Psoas muscle (tissue), 8 donors: ENCODE results near the gene ACSBG1. TPM values are rescaled to one million over a fixed set of nuclear protein-coding genes. Genes with fewer than 3 reads are reported as not detected.

Source experiments
- ATAC-seq, 4 donors: fragments of 200-7000 bp; cut with Tn5 transposase; one replicate each; pipeline ENCODE4 v1.9.1; 2020; ENCODE audit warnings: moderate library complexity in 3 of 4, mild to moderate bottlenecking in 2 of 4
- DNase-seq, 2 donors: peaks; one replicate each; pipeline ENCODE4 v3.0.0-alpha.2; 2020
- H3K27ac ChIP-seq: fragments of 200-600 bp; one replicate; pipeline ENCODE4 v1.8.0; 2022
- H3K27me3 ChIP-seq, 3 donors: fragments of 200-600 bp in 1 of 3; one replicate each; pipeline versions ENCODE4 v1.6.1 to v1.8.0; 2013 to 2022; ENCODE audit warnings: low read length in 2 of 3, mild to moderate bottlenecking in 2 of 3, moderate library complexity in 1 of 3; ENCODE audit not compliant: insufficient read depth in 3 of 3
- H3K36me3 ChIP-seq, 2 donors: fragments of 200-600 bp in 1 of 2; one replicate each; pipeline versions ENCODE4 v1.6.1 to v1.8.0; 2013 to 2022; ENCODE audit warnings: low read depth in 1 of 2, mild to moderate bottlenecking in 1 of 2, moderate library complexity in 1 of 2; ENCODE audit not compliant: insufficient read depth in 1 of 2
- H3K4me1 ChIP-seq: fragments of 200-600 bp; one replicate; pipeline ENCODE4 v1.8.0; 2022
- H3K4me3 ChIP-seq: fragments of 200-600 bp; one replicate; pipeline ENCODE4 v1.8.0; 2022; ENCODE audit warnings: mild to moderate bottlenecking
- H3K9me3 ChIP-seq: fragments of 200-600 bp; one replicate; pipeline ENCODE4 v1.8.0; 2022
- CTCF ChIP-seq: fragments of 200-600 bp; IDR thresholded peaks from one replicate; pipeline ENCODE4 v1.8.0; 2022; ENCODE audit warnings: antibody characterized with exemption
- WGBS, 3 donors: extraction: QIAGEN DNeasy Blood & Tissue Kit; methylation state at CpG; one replicate each; pipeline versions ENCODE4 v1.1.6 to v1.1.7; 2013; 5-methylcytosine and 5-hydroxymethylcytosine counted together
- intact Hi-C, 2 donors: fragments of 100-400 bp; cut with DNase I; formaldehyde crosslinking; loops; one replicate each; pipeline versions ENCODE4 v1.11.0 to v1.14.2; 2022
- polyA plus RNA-seq, 3 donors: library from polyadenylated mRNA; stranded (reverse); fragments of 200-250 nt; gene quantifications; one replicate each; pipeline ENCODE4 v1.2.3, GENCODE V29; 2013
- total RNA-seq, 4 donors: library from RNA; stranded (reverse); fragmentation: NEBNext Ultra II Directional in 2 of 4; extraction: Animal tissue kit (Norgen Biotek cat#: 25700) in 2 of 4; gene quantifications; one replicate each; pipeline versions ENCODE4 v1.2.1 to v1.2.4, GENCODE V29; 2021 to 2023
- donor health status: healthy with polysubstance abuse.
- donor health status: DM: no; HTN: no; CAD: no; lungs with moderate emphysema.
- donor health status: Bipolar disorder and iron deficiency.
- donor health status: healthy.
- donor health status: DM: yes; HTN: yes; CAD: no.
- donor health status: DM: no; HTN: no; CAD: no.
- donor health status: DM: no; HTN: no; CAD: no.
- donor health status: DM: yes; HTN: yes; CAD: no.

The ACSBG1 gene
- total and polyA plus RNA-seq, 7 donors, result 0.12 to 0.64 (median 0.51) TPM; not detected in 3

- peaks cover 42% of the 10 kb centered on the region for H3K4me1 ChIP-seq
- whole genome bisulfite sequencing, 3 donors, result 35 to 46% (median 37%) methylated on average over 17 of the region's 17 CpGs
- no peak overlapping the region for H3K4me3 ChIP-seq
- intact Hi-C loops, result no loop called here
- no peaks in the 10 kb centered on the region for H3K27me3 ChIP-seq
- no peak for TF ChIP-seq CTCF
- peak; percentile 66 to 82 (median 76) for ATAC-seq
- H3K9me3 ChIP-seq, result no peaks in the 10 kb centered on the region
- peak overlapping the region; percentile 70 for H3K27ac ChIP-seq
- H3K36me3 ChIP-seq, result no peaks in the 10 kb centered on the region
- DNase-seq, result peak in 1 of 2 donors; percentile 74
Observed at GRCh38 chr15:78204351-78205309, 29.7 kb downstream of the ACSBG1 start.

- Histone ChIP-seq H3K27ac (peak overlapping the region; percentile 70), H3K4me1 (peaks cover 42% of the 10 kb centered on the region), H3K27me3 (no peaks in the 10 kb centered on the region), H3K9me3 (no peaks in the 10 kb centered on the region), H3K36me3 (no peaks in the 10 kb centered on the region), H3K4me3 (no peak overlapping the region)
- peak; percentile 29 to 65 (median 50) for ATAC-seq
- TF ChIP-seq CTCF, result no peak
- 49 to 63% (median 49%) methylated on average over 14 of the region's 14 CpGs for WGBS, 3 donors
- peak in 1 of 2 donors; percentile 73 for DNase-seq
- intact Hi-C loops, result no loop called here
Observed at GRCh38 chr15:78203346-78204225, 30.8 kb downstream of the ACSBG1 start.

DNA sequence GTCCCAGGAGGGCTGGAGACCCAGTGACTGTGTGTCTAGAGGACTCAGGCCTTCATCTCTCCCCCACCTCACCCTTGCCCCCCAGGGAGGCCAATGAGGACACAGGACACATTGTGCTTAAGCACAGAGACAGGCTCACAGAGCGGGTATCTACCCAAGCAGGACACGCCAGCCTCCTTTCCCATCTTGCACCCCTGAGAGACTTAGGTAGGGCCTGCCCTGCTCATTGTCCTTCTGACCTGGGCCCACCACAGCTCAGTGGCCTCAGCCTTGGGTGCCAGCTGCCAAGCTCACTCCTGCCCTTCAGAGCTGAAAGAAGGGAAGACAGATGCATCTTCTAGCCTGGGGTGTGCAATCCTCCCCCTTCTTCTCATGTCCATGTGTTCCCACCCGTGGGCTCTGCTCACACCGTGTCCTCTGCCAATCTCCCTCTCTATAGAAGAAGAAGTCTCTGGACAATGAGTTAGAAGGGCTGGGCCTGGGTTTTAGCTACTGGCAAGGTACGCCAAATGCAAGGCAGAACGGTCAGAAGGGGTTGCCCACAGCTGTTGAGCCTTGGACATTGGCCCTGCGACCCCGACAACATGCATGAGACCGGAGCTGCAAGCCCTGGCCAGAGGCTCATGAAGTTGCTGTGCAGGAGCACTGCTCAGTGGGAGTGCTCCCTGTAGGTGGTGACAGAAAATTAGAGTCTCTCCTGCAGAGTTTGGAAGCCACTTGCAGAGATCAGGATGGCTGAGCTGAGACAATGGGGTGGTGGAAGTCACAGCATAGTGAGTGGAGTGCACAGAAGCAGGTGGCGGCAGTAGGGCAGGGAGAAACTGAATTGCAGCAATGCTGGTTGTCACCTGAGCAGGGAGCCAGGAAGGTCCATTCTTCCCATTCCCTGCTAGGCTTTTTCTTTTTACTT is 32.8 kb downstream of the ACSBG1 start:
- peaks cover 39% of the 10 kb centered on the region for H3K4me1 ChIP-seq
- DNase-seq, result no peak
- no peaks in the 10 kb centered on the region for H3K27me3 ChIP-seq
- no peak for TF ChIP-seq CTCF
- intact Hi-C loops, result no loop called here
- 72 to 74% (median 74%) methylated on average over 10 of the region's 10 CpGs for WGBS, 3 donors
- no peak overlapping the region for H3K4me3 ChIP-seq
- H3K9me3 ChIP-seq, result no peaks in the 10 kb centered on the region
- no peaks in the 10 kb centered on the region for H3K36me3 ChIP-seq
- ATAC-seq, result no peak
- no peak overlapping the region for H3K27ac ChIP-seq

- Histone ChIP-seq H3K27ac (no peak overlapping the region), H3K4me1 (peaks cover 27% of the 10 kb centered on the region), H3K9me3 (no peaks in the 10 kb centered on the region), H3K36me3 (no peaks in the 10 kb centered on the region), H3K27me3 (no peaks in the 10 kb centered on the region), H3K4me3 (no peak overlapping the region)
- ATAC-seq (no peak), DNase-seq (no peak)
- intact Hi-C loops, result no loop called here
- TF ChIP-seq CTCF, result no peak
- 93 to 97% (median 97%) methylated on average over 10 of the region's 10 CpGs for WGBS, 3 donors
Observed at GRCh38 chr15:78200276-78200930, 34.0 kb downstream of the ACSBG1 start.
